Trophoblast cell (in vitro differentiated cells and primary cell): ENCODE data around the gene CD27.

ENCODE experiments used
- DNase-seq, 2 donors: peaks; one replicate each; pipeline ENCODE4 v3.0.0-alpha.2; 2016
- H2AFZ ChIP-seq: 2 replicates; pipeline ENCODE4 v1.6.1; 2013; ENCODE audit warnings: low read length, moderate library complexity, mild to moderate bottlenecking; ENCODE audit not compliant: insufficient read depth, poor library complexity
- H2AK5ac ChIP-seq: 2 replicates; pipeline ENCODE4 v1.6.1; 2013; ENCODE audit warnings: mild to moderate bottlenecking, low read length
- H2BK120ac ChIP-seq: 2 replicates; pipeline ENCODE4 v1.6.1; 2013; ENCODE audit warnings: low read length, mild to moderate bottlenecking, moderate library complexity; ENCODE audit not compliant: insufficient read depth, poor library complexity
- H2BK12ac ChIP-seq: 2 replicates; pipeline ENCODE4 v1.6.1; 2013; ENCODE audit warnings: mild to moderate bottlenecking, low read length, moderate library complexity
- H2BK5ac ChIP-seq: 2 replicates; pipeline ENCODE4 v1.6.1; 2013; ENCODE audit warnings: low read length, low read depth, moderate library complexity, mild to moderate bottlenecking; ENCODE audit not compliant: poor library complexity
- H3K14ac ChIP-seq: 2 replicates; pipeline ENCODE4 v1.6.1; 2013; ENCODE audit warnings: mild to moderate bottlenecking, low read length
- H3K18ac ChIP-seq: 2 replicates; pipeline ENCODE4 v1.6.1; 2013; ENCODE audit warnings: mild to moderate bottlenecking, low read length
- H3K23ac ChIP-seq: 2 replicates; pipeline ENCODE4 v1.6.1; 2013; ENCODE audit warnings: low read length
- H3K27ac ChIP-seq: 2 replicates; pipeline ENCODE4 v1.5.1; 2013; ENCODE audit warnings: low read depth, mild to moderate bottlenecking, inconsistent platforms, low read length, moderate library complexity
- H3K27me3 ChIP-seq: 2 replicates; pipeline ENCODE4 v1.6.1; 2013; ENCODE audit warnings: inconsistent platforms, mild to moderate bottlenecking, low read length, moderate library complexity; ENCODE audit not compliant: insufficient read depth
- H3K36me3 ChIP-seq, 2 experiments: 1 replicate in 1 of 2; 2 replicates in 1 of 2; pipeline ENCODE4 v1.6.1; 2013; ENCODE audit warnings: low read length in 2 of 2, mild to moderate bottlenecking in 2 of 2, moderate library complexity in 1 of 2; ENCODE audit not compliant: insufficient read depth in 2 of 2, control insufficient read depth in 1 of 2
- H3K4ac ChIP-seq: 2 replicates; pipeline ENCODE4 v1.6.1; 2013; ENCODE audit warnings: low read depth, mild to moderate bottlenecking, low read length, moderate library complexity
- H3K4me1 ChIP-seq, 2 experiments: 1 replicate in 1 of 2; 2 replicates in 1 of 2; pipeline ENCODE4 v1.6.1; 2013; ENCODE audit warnings: low read length in 2 of 2, mild to moderate bottlenecking in 2 of 2, moderate library complexity in 1 of 2; ENCODE audit not compliant: insufficient read depth in 2 of 2, control insufficient read depth in 1 of 2
- H3K4me2 ChIP-seq: 2 replicates; pipeline ENCODE4 v1.6.1; 2013; ENCODE audit warnings: inconsistent platforms, mild to moderate bottlenecking, low read length, moderate library complexity
- H3K4me3 ChIP-seq: 2 replicates; pipeline ENCODE4 v1.5.1; 2013; ENCODE audit warnings: mild to moderate bottlenecking, low read depth, low read length, inconsistent platforms
- H3K79me1 ChIP-seq: one replicate; pipeline ENCODE4 v1.6.1; 2013; ENCODE audit warnings: low read length
- H3K79me2 ChIP-seq: 2 replicates; pipeline ENCODE4 v1.6.1; 2013; ENCODE audit warnings: low read length, mild to moderate bottlenecking; ENCODE audit not compliant: control insufficient read depth, insufficient read depth, poor library complexity
- H3K9ac ChIP-seq: 2 replicates; pipeline ENCODE4 v1.6.1; 2013; ENCODE audit warnings: mild to moderate bottlenecking, low read length
- H3K9me3 ChIP-seq: 2 replicates; pipeline ENCODE4 v1.6.1; 2013; ENCODE audit warnings: low read depth, mild to moderate bottlenecking, control low read depth, inconsistent platforms, low read length; ENCODE audit not compliant: insufficient read depth
- H4K12ac ChIP-seq: 2 replicates; pipeline ENCODE4 v1.6.1; 2013; ENCODE audit warnings: low read depth, mild to moderate bottlenecking, low read length, moderate library complexity
- H4K8ac ChIP-seq: 2 replicates; pipeline ENCODE4 v1.6.1; 2013; ENCODE audit warnings: low read depth, mild to moderate bottlenecking, low read length, moderate library complexity
- H4K91ac ChIP-seq: one replicate; pipeline ENCODE4 v1.6.1; 2013; ENCODE audit warnings: low read depth, mild to moderate bottlenecking, low read length, moderate library complexity
- WGBS: extraction: QIAGEN DNeasy Blood & Tissue Kit; methylation state at CpG from one replicate; pipeline ENCODE4 v1.1.7; 2013; ENCODE audit warnings: missing lambda C conversion rate; ENCODE audit not compliant: insufficient read length, insufficient coverage; ENCODE audit errors: extremely low coverage; 5-methylcytosine and 5-hydroxymethylcytosine counted together

CD27 gene

GRCh38 chr12:6468283-6468575, 23.5 kb downstream of the CD27 start:
- no peak overlapping the region for H3K4ac ChIP-seq
- peaks cover 9% of the 10 kb centered on the region for H3K79me1 ChIP-seq
- H3K4me2 ChIP-seq, result no peak overlapping the region
- no peaks in the 10 kb centered on the region for H3K9me3 ChIP-seq
- DNase-seq, result no peak
- no peak overlapping the region for H3K9ac ChIP-seq
- no peaks in the 10 kb centered on the region for H3K27me3 ChIP-seq
- H4K91ac ChIP-seq, result no peak overlapping the region
- no peak overlapping the region for H3K4me3 ChIP-seq
- H2AK5ac ChIP-seq, result no peak overlapping the region
- no peak overlapping the region for H3K18ac ChIP-seq
- H4K8ac ChIP-seq, result no peak overlapping the region
- H3K27ac ChIP-seq, result no peak overlapping the region
- no peak overlapping the region for H2AFZ ChIP-seq
- no peak overlapping the region for H3K23ac ChIP-seq
- no peak overlapping the region for H2BK12ac ChIP-seq
- peaks cover 7% of the 10 kb centered on the region for H3K79me2 ChIP-seq
- no peak overlapping the region for H4K12ac ChIP-seq
- H2BK120ac ChIP-seq, result no peak overlapping the region
- H3K36me3 ChIP-seq, result peaks cover 14 to 22% of the 10 kb centered on the region in 2 experiments
- H3K14ac ChIP-seq, result no peak overlapping the region
- H2BK5ac ChIP-seq, result no peak overlapping the region
- peaks cover 5 to 7% of the 10 kb centered on the region in 2 experiments for H3K4me1 ChIP-seq

- H3K4me3 ChIP-seq, result no peak overlapping the region
- no peak overlapping the region for H4K12ac ChIP-seq
- no peak overlapping the region for H3K9ac ChIP-seq
- no peak overlapping the region for H2AFZ ChIP-seq
- H3K4me1 ChIP-seq, result peaks cover 5 to 7% of the 10 kb centered on the region in 2 experiments
- H3K27me3 ChIP-seq, result no peaks in the 10 kb centered on the region
- no peak overlapping the region for H2AK5ac ChIP-seq
- H3K27ac ChIP-seq, result no peak overlapping the region
- no peak overlapping the region for H2BK5ac ChIP-seq
- no peak overlapping the region for H4K8ac ChIP-seq
- H3K18ac ChIP-seq, result no peak overlapping the region
- no CpG with 5 or more reads among the region's 6 CpGs for WGBS
- peaks cover 7% of the 10 kb centered on the region for H3K79me2 ChIP-seq
- no peak overlapping the region for H3K23ac ChIP-seq
- H2BK12ac ChIP-seq, result no peak overlapping the region
- H2BK120ac ChIP-seq, result no peak overlapping the region
- no peak for DNase-seq
- peaks cover 11 to 17% of the 10 kb centered on the region in 2 experiments for H3K36me3 ChIP-seq
- H3K9me3 ChIP-seq, result no peaks in the 10 kb centered on the region
- no peak overlapping the region for H3K4ac ChIP-seq
- no peak overlapping the region for H4K91ac ChIP-seq
- no peak overlapping the region for H3K4me2 ChIP-seq
- peaks cover 9% of the 10 kb centered on the region for H3K79me1 ChIP-seq
- H3K14ac ChIP-seq, result no peak overlapping the region
Measured at GRCh38 chr12:6469092-6469491, 24.3 kb downstream of the CD27 start.

GRCh38 chr12:6469609-6470374, 25.0 kb downstream of the CD27 start:
- Histone ChIP-seq H3K9ac (peak overlapping the region; percentile 81), H3K4me3 (peak overlapping the region; percentile 76), H3K4ac (peak overlapping the region; percentile 51), H2BK120ac (peak overlapping the region; percentile 21), H3K36me3 (peaks cover 4 to 10% of the 10 kb centered on the region in 2 experiments), H2AFZ (peak overlapping the region; percentile 76), H3K18ac (peak overlapping the region; percentile 65), H3K9me3 (no peaks in the 10 kb centered on the region), H3K4me2 (peak overlapping the region; percentile 79), H4K8ac (no peak overlapping the region), H3K14ac (peak overlapping the region; percentile 77), H2BK5ac (no peak overlapping the region), H4K12ac (no peak overlapping the region), H3K23ac (no peak overlapping the region), H3K4me1 (peaks cover 5 to 7% of the 10 kb centered on the region in 2 experiments), H3K27me3 (no peaks in the 10 kb centered on the region), H3K79me2 (peaks cover 7% of the 10 kb centered on the region), H2AK5ac (peak overlapping the region; percentile 2), H2BK12ac (peak overlapping the region; percentile 36), H3K79me1 (peaks cover 9% of the 10 kb centered on the region), H3K27ac (peak overlapping the region; percentile 29), H4K91ac (peak overlapping the region; percentile 32)
- WGBS, result no CpG with 5 or more reads among the region's 16 CpGs
- DNase-seq, result no peak

GRCh38 chr12:6470375-6471163, 25.8 kb downstream of the CD27 start, which contains the start of gene VAMP1:
Gene VAMP1, minus strand, starts transcription at chr12:6470677. Its CDS starts 146 bp downstream, at chr12:6470531.
- H3K23ac ChIP-seq, result no peak within 1 kb of the TSS
- no peak within 1 kb of the TSS for H4K12ac ChIP-seq
- peak within 1 kb of the TSS; percentile 79 for H4K8ac ChIP-seq
- peak within 1 kb of the TSS; percentile 81 for H3K9ac ChIP-seq
- peak within 1 kb of the TSS; percentile 79 for H3K4me2 ChIP-seq
- H3K27me3 ChIP-seq, result no peaks in the 10 kb centered on the region
- H3K14ac ChIP-seq, result peak within 1 kb of the TSS; percentile 77
- H3K4me1 ChIP-seq, result peaks cover 5 to 7% of the 10 kb centered on the region in 2 experiments
- peak within 1 kb of the TSS; percentile 80 for H3K27ac ChIP-seq
- peak within 1 kb of the TSS; percentile 2 for H2AK5ac ChIP-seq
- peak within 1 kb of the TSS; percentile 49 for H4K91ac ChIP-seq
- peak within 1 kb of the TSS; percentile 76 for H3K4me3 ChIP-seq
- H2BK12ac ChIP-seq, result peak within 1 kb of the TSS; percentile 39
- peaks cover 9% of the 10 kb centered on the region for H3K79me1 ChIP-seq
- H2AFZ ChIP-seq, result peak within 1 kb of the TSS; percentile 76
- H3K9me3 ChIP-seq, result no peaks in the 10 kb centered on the region
- H3K18ac ChIP-seq, result peak within 1 kb of the TSS; percentile 65
- peak within 1 kb of the TSS; percentile 51 for H3K4ac ChIP-seq
- H3K79me2 ChIP-seq, result peaks cover 7% of the 10 kb centered on the region
- peak within 1 kb of the TSS; percentile 71 for H2BK5ac ChIP-seq
- no CpG with 5 or more reads among the region's 69 CpGs for WGBS
- peak within 1 kb of the TSS; percentile 74 for H2BK120ac ChIP-seq
- H3K36me3 ChIP-seq, result peaks cover 4 to 7% of the 10 kb centered on the region in 2 experiments
- DNase-seq, result peak; percentile 95 to 97
